K562 (cell line): ENCODE results near the gene PPRC1. TPM values are rescaled to one million over a fixed set of nuclear protein-coding genes. Genes with fewer than 3 reads are reported as not detected.

ENCODE experiments used
- EGR1 ChIP-seq: fragments of 450-650 bp; conservative IDR thresholded peaks from 2 replicates; pipeline ENCODE4 v1.6.1; 2017; ENCODE audit warnings: mild to moderate bottlenecking
- EP300 ChIP-seq: IDR thresholded peaks from 2 replicates; pipeline ENCODE4 v1.6.1; 2012; ENCODE audit warnings: low read length, improper control_type of control experiment
- EZH2 ChIP-seq: IDR thresholded peaks from 2 replicates; pipeline ENCODE4 v1.6.1; 2012; ENCODE audit warnings: low read depth, mild to moderate bottlenecking, inconsistent platforms, low read length, borderline replicate concordance
- GTF2E2 ChIP-seq: fragments of 200-800 bp; sonication (Bioruptor generic); IDR thresholded peaks from 2 replicates; pipeline ENCODE4 v1.6.1; 2016; ENCODE audit warnings: missing genetic modification characterization, missing compliant biosample characterization
- HDAC6 ChIP-seq: IDR thresholded peaks from 2 replicates; pipeline ENCODE4 v1.6.1; 2012; ENCODE audit warnings: low read depth, mild to moderate bottlenecking, control low read depth, inconsistent platforms, low read length, moderate library complexity
- JUN ChIP-seq, 2 experiments: sonication (generic) in 1 of 2; formaldehyde crosslinking in 1 of 2; IDR thresholded peaks; 2 replicates each; pipeline versions ENCODE4 v1.6.1 to v1.8.0; 2012 to 2022; ENCODE audit warnings: borderline replicate concordance in 2 of 2, mild to moderate bottlenecking in 2 of 2, improper control_type of control experiment in 1 of 2, low read depth in 1 of 2, low read length in 1 of 2, missing genetic modification reagents in 1 of 2
- KAT2B ChIP-seq: IDR thresholded peaks from one replicate; pipeline ENCODE4 v1.6.1; 2012; ENCODE audit warnings: low read depth, mild to moderate bottlenecking, control low read depth, inconsistent platforms, low read length, moderate library complexity
- KDM5B ChIP-seq: fragments of 200-600 bp; sonication (generic); IDR thresholded peaks from 2 replicates; pipeline ENCODE4 v1.6.1; 2012; ENCODE audit warnings: low read depth, mild to moderate bottlenecking, moderate library complexity, low read length, control low read depth, inconsistent platforms; ENCODE audit not compliant: insufficient replicate concordance
- KHSRP ChIP-seq: fragments of 450-650 bp; IDR thresholded peaks from 2 replicates; pipeline ENCODE4 v1.6.1; 2017
- MXI1 ChIP-seq: IDR thresholded peaks from 2 replicates; pipeline ENCODE4 v1.6.1; 2011; ENCODE audit warnings: low read depth, mild to moderate bottlenecking, improper control_type of control experiment, low read length
- NCOA2 ChIP-seq, 2 experiments: fragments of 450-650 bp; IDR thresholded peaks; 2 replicates each; pipeline ENCODE4 v1.6.1; 2018; ENCODE audit warnings: mild to moderate bottlenecking in 2 of 2, moderate library complexity in 1 of 2; ENCODE audit not compliant: partially characterized antibody in 2 of 2
- NFE2 ChIP-seq: IDR thresholded peaks from 2 replicates; pipeline ENCODE4 v1.6.1; 2014; ENCODE audit warnings: antibody characterized with exemption, low read depth
- NKRF ChIP-seq: fragments of 450-650 bp; IDR thresholded peaks from 2 replicates; pipeline ENCODE4 v1.6.1; 2016; ENCODE audit warnings: borderline replicate concordance
- RB1 ChIP-seq: fragments of 450-650 bp; IDR thresholded peaks from 2 replicates; pipeline ENCODE4 v1.6.1; 2017; ENCODE audit warnings: low read depth, mild to moderate bottlenecking
- RBM17 ChIP-seq: fragments of 200-400 bp; formaldehyde crosslinking; IDR thresholded peaks from 2 replicates; pipeline ENCODE4 v1.6.1; 2017; ENCODE audit warnings: low read depth, mild to moderate bottlenecking, low read length, borderline replicate concordance
- RUNX1 ChIP-seq: sonication (generic); IDR thresholded peaks from 2 replicates; pipeline ENCODE4 v1.6.1; 2016; ENCODE audit warnings: antibody characterized with exemption, low read depth
- TSC22D4 ChIP-seq: fragments of 450-650 bp; IDR thresholded peaks from 2 replicates; pipeline ENCODE4 v1.6.1; 2016; ENCODE audit warnings: missing genetic modification characterization, missing biosample characterization, control low read depth
- ZNF584 ChIP-seq: fragments of 200-800 bp; sonication (Bioruptor generic); IDR thresholded peaks from 2 replicates; pipeline ENCODE4 v1.6.1; 2016; ENCODE audit warnings: low read depth, mild to moderate bottlenecking, missing genetic modification characterization, missing compliant biosample characterization
- ZNF695 ChIP-seq: fragments of 450-650 bp; formaldehyde crosslinking; IDR thresholded peaks from 2 replicates; pipeline ENCODE4 v1.4.0; 2020; ENCODE audit warnings: mild to moderate bottlenecking, moderate library complexity
- ZSCAN29 ChIP-seq: fragments of 450-650 bp; IDR thresholded peaks from 2 replicates; pipeline ENCODE4 v1.6.1; 2017
- polyA plus RNA-seq, 8 experiments: library from polyadenylated mRNA; depleted of rRNA in 4 of 8; stranded (reverse) in 5 of 8; unstranded in 3 of 8; fragments of >200 nt; fragmentation: Nextera tagmentation in 2 of 8; fragmentation: Illumina TruSeq in 1 of 8; extraction: Ambion mirVana in 2 of 8; extraction: Trizol in 1 of 8; gene quantifications; 2 replicates each; pipeline versions ENCODE4 v1.2.1 to v1.2.3, GENCODE V29; 2011 to 2014; ENCODE audit warnings: inconsistent platforms in 1 of 8, missing spikeins in 1 of 8
- total RNA-seq, 7 experiments: library from RNA; depleted of rRNA in 6 of 7; stranded (reverse); fragments of >200 nt in 6 of 7; fragmentation: Illumina TruSeq in 2 of 7; extraction: Trizol in 2 of 7; gene quantifications; 2 replicates each; pipeline versions ENCODE4 v1.2.1 to v1.2.3, GENCODE V29; 2011 to 2021; ENCODE audit warnings: low replicate concordance in 1 of 7
- TF ChIP-seq, protein P1 (sequence below), 2 experiments: fragments of 200-800 bp in 1 of 2; sonication (Bioruptor generic) in 1 of 2; sonication (generic) in 1 of 2; formaldehyde crosslinking in 1 of 2; IDR thresholded peaks in 1 of 2; conservative IDR thresholded peaks in 1 of 2; 2 replicates each; pipeline versions ENCODE4 v1.5.0 to v1.6.1; 2016 to 2020; ENCODE audit warnings: missing compliant biosample characterization in 1 of 2, missing genetic modification characterization in 1 of 2, missing genetic modification reagents in 1 of 2
- TF ChIP-seq, protein P2 (sequence below): sonication (generic); formaldehyde crosslinking; IDR thresholded peaks from 2 replicates; pipeline ENCODE4 v1.4.0; 2020; ENCODE audit warnings: mild to moderate bottlenecking, missing genetic modification reagents

The PPRC1 gene
- total and polyA plus RNA-seq, 9 of the 15 experiments (the other 6 are each of a cell fraction or from before 2014, with no cell fraction given), result 8.5 to 47.1 (median 16.2) TPM

DNA sequence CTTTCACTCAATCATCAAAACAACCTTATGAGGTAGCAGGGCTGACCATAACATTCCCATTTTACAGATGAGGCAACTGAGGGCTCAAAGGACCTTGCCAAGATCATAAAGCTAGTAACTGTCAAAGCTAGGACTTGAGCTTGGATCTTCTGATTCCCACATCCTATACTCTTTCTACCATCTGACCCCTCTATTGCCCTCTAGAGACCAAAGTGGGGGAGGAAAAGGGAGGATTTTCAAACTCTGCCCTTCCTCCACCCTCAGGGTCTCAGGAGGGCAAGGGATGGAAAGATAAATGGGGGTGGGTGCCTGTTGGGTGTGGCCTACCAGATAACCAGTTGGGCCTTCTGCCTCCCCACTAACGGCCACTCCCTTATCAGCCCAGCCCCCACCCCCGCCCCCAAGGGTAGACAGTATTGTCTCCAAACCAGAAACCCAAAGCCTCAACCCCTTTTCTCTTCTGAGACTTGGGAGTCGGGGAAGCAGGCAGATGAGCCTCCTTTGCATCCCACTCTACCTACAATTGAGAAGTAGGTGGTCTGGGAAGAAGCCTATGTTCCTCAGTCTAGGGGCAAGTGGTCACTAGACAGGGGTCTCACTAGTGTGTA lies 20.5 kb upstream of the PPRC1 start (continued):
- no peak for TF ChIP-seq NKRF
- TF ChIP-seq KHSRP, result no peak
- TF ChIP-seq KDM5B, result peak; percentile 31
- TF ChIP-seq NCOA2 (IDR thresholded peaks at IDR 0.05; ENCODE audit: partially characterized antibody in 2 of 2), result no peak
- TF ChIP-seq RUNX1, result no peak
- no peak for TF ChIP-seq RBM17
- TF ChIP-seq RB1, result no peak; the same call in 1 of the 2 replicates
- TF ChIP-seq, protein P1, sequence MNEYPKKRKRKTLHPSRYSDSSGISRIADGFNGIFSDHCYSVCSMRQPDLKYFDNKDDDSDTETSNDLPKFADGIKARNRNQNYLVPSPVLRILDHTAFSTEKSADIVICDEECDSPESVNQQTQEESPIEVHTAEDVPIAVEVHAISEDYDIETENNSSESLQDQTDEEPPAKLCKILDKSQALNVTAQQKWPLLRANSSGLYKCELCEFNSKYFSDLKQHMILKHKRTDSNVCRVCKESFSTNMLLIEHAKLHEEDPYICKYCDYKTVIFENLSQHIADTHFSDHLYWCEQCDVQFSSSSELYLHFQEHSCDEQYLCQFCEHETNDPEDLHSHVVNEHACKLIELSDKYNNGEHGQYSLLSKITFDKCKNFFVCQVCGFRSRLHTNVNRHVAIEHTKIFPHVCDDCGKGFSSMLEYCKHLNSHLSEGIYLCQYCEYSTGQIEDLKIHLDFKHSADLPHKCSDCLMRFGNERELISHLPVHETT (CRISPR knock-in tag; conservative IDR thresholded peaks at IDR 0.05 in 1 of 2, IDR thresholded peaks at IDR 0.05 in 1 of 2), result no peak
- no peak for TF ChIP-seq EZH2
- TF ChIP-seq EP300, result peak; percentile 98
- peak; percentile 84 for TF ChIP-seq EGR1
- TF ChIP-seq ZNF695 (CRISPR knock-in tag), result no peak
- peak; percentile 33; the same call in 1 of the 2 replicates for TF ChIP-seq GTF2E2 (tag)
- TF ChIP-seq NFE2, result no peak
- TF ChIP-seq KAT2B, result no peak
- no peak for TF ChIP-seq ZNF584
- TF ChIP-seq, protein P2, sequence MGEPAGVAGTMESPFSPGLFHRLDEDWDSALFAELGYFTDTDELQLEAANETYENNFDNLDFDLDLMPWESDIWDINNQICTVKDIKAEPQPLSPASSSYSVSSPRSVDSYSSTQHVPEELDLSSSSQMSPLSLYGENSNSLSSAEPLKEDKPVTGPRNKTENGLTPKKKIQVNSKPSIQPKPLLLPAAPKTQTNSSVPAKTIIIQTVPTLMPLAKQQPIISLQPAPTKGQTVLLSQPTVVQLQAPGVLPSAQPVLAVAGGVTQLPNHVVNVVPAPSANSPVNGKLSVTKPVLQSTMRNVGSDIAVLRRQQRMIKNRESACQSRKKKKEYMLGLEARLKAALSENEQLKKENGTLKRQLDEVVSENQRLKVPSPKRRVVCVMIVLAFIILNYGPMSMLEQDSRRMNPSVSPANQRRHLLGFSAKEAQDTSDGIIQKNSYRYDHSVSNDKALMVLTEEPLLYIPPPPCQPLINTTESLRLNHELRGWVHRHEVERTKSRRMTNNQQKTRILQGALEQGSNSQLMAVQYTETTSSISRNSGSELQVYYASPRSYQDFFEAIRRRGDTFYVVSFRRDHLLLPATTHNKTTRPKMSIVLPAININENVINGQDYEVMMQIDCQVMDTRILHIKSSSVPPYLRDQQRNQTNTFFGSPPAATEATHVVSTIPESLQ (CRISPR knock-in tag), result no peak
- TF ChIP-seq HDAC6, result no peak
- TF ChIP-seq MXI1, result no peak
- no peak for TF ChIP-seq JUN (IDR thresholded peaks at IDR 0.05; ENCODE audit: borderline replicate concordance, low read depth, low read length)
- TF ChIP-seq JUN (CRISPR knock-in tag; IDR thresholded peaks at IDR 0.05; ENCODE audit: borderline replicate concordance), result no peak
- no peak for TF ChIP-seq ZSCAN29
- TF ChIP-seq TSC22D4 (tag), result no peak
